ENCODE data around the gene PHEX.

DNA sequence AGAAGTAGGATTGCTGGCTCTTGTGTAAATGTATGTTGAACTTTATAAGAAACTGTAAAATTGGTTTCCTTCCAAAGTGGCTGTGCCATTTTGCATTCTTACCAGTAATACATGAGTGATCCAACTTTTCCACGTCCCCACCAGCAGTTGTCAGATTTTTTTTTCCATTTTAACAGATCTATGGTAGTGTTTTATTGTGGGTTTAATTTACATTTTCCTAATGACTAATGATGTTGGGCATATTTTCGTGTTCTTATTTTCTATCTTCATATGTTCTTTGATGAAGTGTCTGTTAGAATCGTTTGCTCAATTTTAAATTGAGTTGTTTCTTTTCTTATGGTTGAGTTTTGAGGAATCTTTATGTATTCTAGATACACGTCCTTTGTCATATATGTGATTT is 56.2 kb downstream of the PHEX start:
- TF ChIP-seq, protein P1, sequence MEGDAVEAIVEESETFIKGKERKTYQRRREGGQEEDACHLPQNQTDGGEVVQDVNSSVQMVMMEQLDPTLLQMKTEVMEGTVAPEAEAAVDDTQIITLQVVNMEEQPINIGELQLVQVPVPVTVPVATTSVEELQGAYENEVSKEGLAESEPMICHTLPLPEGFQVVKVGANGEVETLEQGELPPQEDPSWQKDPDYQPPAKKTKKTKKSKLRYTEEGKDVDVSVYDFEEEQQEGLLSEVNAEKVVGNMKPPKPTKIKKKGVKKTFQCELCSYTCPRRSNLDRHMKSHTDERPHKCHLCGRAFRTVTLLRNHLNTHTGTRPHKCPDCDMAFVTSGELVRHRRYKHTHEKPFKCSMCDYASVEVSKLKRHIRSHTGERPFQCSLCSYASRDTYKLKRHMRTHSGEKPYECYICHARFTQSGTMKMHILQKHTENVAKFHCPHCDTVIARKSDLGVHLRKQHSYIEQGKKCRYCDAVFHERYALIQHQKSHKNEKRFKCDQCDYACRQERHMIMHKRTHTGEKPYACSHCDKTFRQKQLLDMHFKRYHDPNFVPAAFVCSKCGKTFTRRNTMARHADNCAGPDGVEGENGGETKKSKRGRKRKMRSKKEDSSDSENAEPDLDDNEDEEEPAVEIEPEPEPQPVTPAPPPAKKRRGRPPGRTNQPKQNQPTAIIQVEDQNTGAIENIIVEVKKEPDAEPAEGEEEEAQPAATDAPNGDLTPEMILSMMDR (IDR thresholded peaks at IDR 0.05; ENCODE audit: low read length): no peak
- no peak for TF ChIP-seq EZH2 (optimal IDR thresholded peaks at IDR 0.05; ENCODE audit: low read depth, low read length)

Measured in MM.1S (cell line).